ENCODE measurements around the gene LOXHD1.

LOXHD1 gene

GRCh38 chr18:46702471-46702870, 45.5 kb upstream of the LOXHD1 start:
- Histone ChIP-seq H3K36me3 (ENCODE audit: control insufficient read depth in 2 of 2, insufficient read depth in 1 of 2, low read length in 2 of 2) (no peaks in the 10 kb centered on the region), H3K4me1 (ENCODE audit: control insufficient read depth, insufficient read depth, low read length) (no peaks in the 10 kb centered on the region), H3K27ac (ENCODE audit: extremely low read depth, low read depth, low read length) (no peak overlapping the region), H3K9me3 (ENCODE audit: control insufficient read depth, insufficient read depth, low read depth, low read length) (no peaks in the 10 kb centered on the region), H3K4me3 (ENCODE audit: low read depth, low read length) (no peak overlapping the region)
- POLR2A ChIA-PET, result no interaction called here
- TF ChIP-seq ZNF585B (tag by site-specific recombination; IDR thresholded peaks at IDR 0.05) (no peak), SP3 (tag by site-specific recombination; IDR thresholded peaks at IDR 0.05) (no peak), FEZF1 (tag by site-specific recombination; IDR thresholded peaks at IDR 0.05) (no peak), ZNF223 (tag by site-specific recombination; IDR thresholded peaks at IDR 0.05) (no peak), KLF8 (tag by site-specific recombination; IDR thresholded peaks at IDR 0.05) (no peak), ZNF274 (IDR thresholded peaks at IDR 0.05; ENCODE audit: low read length) (no peak), ZNF274 (tag by site-specific recombination; IDR thresholded peaks at IDR 0.05; ENCODE audit: borderline replicate concordance) (no peak), ZNF501 (tag by site-specific recombination; IDR thresholded peaks at IDR 0.05) (no peak), ZNF10 (tag by site-specific recombination; IDR thresholded peaks at IDR 0.05) (no peak), SETDB1 (IDR thresholded peaks at IDR 0.05; ENCODE audit: insufficient read length, low read length) (no peak)
- CTCF ChIA-PET, result interaction anchor here (0.6 kb wide), 2 partner anchors 40 to 1327 kb away, joined by 3 read pairs; no protein-coding TSS in a partner anchor

GRCh38 chr18:46700066-46700824, 43.2 kb upstream of the LOXHD1 start:
- H3K9me3 ChIP-seq (ENCODE audit: control insufficient read depth, insufficient read depth, low read depth, low read length), result no peaks in the 10 kb centered on the region
- no peaks in the 10 kb centered on the region for H3K36me3 ChIP-seq (ENCODE audit: control insufficient read depth in 2 of 2, insufficient read depth in 1 of 2, low read length in 2 of 2)
- H3K4me1 ChIP-seq (ENCODE audit: control insufficient read depth, insufficient read depth, low read length), result no peaks in the 10 kb centered on the region
- ChIA-PET CTCF (no interaction called here), POLR2A (no interaction called here)
- TF ChIP-seq IKZF3 (tag by site-specific recombination; IDR thresholded peaks at IDR 0.05), result no peak
- TF ChIP-seq EGR2 (tag by site-specific recombination; IDR thresholded peaks at IDR 0.05; ENCODE audit: low read depth), result no peak
- TF ChIP-seq, protein P1, sequence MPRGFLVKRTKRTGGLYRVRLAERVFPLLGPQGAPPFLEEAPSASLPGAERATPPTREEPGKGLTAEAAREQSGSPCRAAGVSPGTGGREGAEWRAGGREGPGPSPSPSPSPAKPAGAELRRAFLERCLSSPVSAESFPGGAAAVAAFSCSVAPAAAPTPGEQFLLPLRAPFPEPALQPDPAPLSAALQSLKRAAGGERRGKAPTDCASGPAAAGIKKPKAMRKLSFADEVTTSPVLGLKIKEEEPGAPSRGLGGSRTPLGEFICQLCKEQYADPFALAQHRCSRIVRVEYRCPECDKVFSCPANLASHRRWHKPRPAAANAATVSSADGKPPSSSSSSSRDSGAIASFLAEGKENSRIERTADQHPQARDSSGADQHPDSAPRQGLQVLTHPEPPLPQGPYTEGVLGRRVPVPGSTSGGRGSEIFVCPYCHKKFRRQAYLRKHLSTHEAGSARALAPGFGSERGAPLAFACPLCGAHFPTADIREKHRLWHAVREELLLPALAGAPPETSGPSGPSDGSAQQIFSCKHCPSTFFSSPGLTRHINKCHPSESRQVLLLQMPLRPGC (tag by site-specific recombination; IDR thresholded peaks at IDR 0.05), result no peak
- TF ChIP-seq, protein P2, sequence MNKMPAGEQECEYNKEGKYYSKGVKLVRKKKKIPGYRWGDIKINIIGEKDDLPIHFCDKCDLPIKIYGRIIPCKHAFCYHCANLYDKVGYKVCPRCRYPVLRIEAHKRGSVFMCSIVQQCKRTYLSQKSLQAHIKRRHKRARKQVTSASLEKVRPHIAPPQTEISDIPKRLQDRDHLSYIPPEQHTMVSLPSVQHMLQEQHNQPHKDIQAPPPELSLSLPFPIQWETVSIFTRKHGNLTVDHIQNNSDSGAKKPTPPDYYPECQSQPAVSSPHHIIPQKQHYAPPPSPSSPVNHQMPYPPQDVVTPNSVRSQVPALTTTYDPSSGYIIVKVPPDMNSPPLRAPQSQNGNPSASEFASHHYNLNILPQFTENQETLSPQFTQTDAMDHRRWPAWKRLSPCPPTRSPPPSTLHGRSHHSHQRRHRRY (tag by site-specific recombination; IDR thresholded peaks at IDR 0.05), result no peak
- no peak for TF ChIP-seq MYNN (tag by site-specific recombination; IDR thresholded peaks at IDR 0.05; ENCODE audit: borderline replicate concordance)
- TF ChIP-seq MEIS1 (CRISPR knock-in tag; IDR thresholded peaks at IDR 0.05; ENCODE audit: borderline replicate concordance), result no peak
- no peak for TF ChIP-seq ZNF488 (tag by site-specific recombination; IDR thresholded peaks at IDR 0.05)
- TF ChIP-seq, protein P3, sequence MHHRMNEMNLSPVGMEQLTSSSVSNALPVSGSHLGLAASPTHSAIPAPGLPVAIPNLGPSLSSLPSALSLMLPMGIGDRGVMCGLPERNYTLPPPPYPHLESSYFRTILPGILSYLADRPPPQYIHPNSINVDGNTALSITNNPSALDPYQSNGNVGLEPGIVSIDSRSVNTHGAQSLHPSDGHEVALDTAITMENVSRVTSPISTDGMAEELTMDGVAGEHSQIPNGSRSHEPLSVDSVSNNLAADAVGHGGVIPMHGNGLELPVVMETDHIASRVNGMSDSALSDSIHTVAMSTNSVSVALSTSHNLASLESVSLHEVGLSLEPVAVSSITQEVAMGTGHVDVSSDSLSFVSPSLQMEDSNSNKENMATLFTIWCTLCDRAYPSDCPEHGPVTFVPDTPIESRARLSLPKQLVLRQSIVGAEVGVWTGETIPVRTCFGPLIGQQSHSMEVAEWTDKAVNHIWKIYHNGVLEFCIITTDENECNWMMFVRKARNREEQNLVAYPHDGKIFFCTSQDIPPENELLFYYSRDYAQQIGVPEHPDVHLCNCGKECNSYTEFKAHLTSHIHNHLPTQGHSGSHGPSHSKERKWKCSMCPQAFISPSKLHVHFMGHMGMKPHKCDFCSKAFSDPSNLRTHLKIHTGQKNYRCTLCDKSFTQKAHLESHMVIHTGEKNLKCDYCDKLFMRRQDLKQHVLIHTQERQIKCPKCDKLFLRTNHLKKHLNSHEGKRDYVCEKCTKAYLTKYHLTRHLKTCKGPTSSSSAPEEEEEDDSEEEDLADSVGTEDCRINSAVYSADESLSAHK (tag by site-specific recombination; IDR thresholded peaks at IDR 0.05), result no peak
- no peak for TF ChIP-seq HOXC10 (CRISPR knock-in tag; IDR thresholded peaks at IDR 0.05)
- no peak overlapping the region for H3K27ac ChIP-seq (ENCODE audit: extremely low read depth, low read depth, low read length)
- no peak overlapping the region for H3K4me3 ChIP-seq (ENCODE audit: low read depth, low read length)

Measured in HEK293 (cell line).